ENCODE measurements around the gene CEP170. TPM values are rescaled to one million over a fixed set of nuclear protein-coding genes. Genes with fewer than 3 reads are reported as not detected.

CEP170 gene
- 10 to 100 TPM; 30.3 to 32.6 TPM for total RNA-seq

DNA sequence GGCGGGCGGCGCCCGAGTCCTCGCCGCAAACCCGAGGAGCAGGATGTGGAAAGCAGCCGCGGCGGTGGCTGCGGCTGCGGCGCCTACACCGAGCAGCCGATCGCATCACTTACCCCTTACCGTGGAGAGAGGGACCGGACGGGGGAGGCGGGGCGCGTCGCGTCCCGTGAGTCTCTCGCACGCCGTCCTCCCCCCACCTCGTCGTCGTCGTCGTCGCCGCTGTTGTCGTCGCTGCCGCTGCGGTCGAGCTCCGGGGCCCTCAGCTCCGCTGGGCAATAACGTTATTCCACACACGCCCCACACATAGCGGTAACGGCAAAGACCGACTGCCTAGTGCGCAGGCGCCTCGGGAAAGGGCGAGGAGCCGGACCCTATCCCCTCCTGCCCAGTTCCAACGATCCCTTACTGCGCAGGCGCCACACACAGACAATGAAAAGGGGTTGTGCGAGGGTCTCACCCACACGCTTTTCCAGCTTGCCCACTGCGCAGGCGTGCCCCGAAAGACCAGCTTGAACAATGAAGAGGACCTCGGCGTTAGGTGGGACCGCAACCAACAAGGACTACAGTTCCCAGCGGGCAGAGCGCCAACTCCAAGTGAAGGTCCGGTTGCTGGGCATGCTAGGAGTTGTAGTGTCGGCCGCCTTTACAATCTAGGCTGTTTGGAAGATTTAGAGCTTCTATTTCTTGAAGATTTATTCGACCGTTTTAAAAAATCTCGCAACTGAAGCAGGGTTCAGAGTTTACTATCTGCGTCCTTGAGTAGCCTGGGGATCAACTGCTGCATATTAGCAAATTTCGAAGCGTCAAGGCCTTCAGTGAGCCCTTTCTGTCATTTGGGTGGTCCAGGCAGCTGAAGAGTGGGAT lies at the start of gene CEP170:
Gene CEP170, minus strand, starts transcription at position 355 of the 864 bp plus-strand sequence. CDS start 30,001 bp downstream, outside the sequence.

DNA sequence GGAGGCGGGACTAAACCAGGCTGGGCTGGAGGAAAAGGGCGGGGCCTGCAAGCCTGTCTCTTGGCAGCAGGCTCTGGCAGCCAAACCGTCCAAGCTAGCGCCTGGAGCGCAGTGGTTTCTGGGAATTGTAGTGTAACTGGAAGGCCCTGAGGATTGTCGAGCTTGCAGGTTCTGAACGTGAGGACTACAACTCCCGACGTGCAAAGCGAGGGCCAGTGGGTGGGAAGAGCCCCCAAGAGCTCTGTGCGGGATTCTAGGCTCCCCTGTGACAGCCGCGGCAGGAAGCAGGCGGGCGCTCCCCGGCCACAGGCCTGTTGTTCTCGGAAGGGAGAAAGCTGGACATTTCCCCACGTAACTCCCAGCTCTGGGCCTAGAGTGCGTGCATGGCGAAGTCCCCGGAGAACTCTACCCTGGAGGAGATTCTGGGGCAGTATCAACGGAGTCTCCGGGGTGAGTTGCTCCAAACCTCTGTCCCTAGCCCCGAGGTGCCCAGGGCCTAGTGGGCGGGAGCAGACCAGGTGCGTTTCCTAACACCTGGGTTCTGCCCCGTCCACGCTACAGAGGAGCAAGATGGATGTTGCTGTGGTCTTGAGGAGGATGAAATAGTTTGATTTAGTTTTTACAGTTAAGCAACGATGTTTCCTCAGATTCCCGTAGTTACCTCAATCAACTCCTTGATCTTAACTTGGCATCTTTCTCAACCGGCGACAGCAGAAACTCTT lies 871 bp upstream of the CEP170 start, which contains the start of gene SDCCAG8:
Gene SDCCAG8, plus strand, starts transcription at position 251 of the 722 bp plus-strand sequence. Its CDS starts 133 bp downstream, at position 384.

Other genes with a start within 250 kb of the CEP170 start
- 10 to 100 TPM; 27.0 to 29.4 TPM for gene SDCCAG8, start 760 bp upstream of the CEP170 start, total RNA-seq